Measurements from ENCODE around the gene RANBP3.

GRCh38 chr19:5978606-5979552, 939 bp upstream of the RANBP3 start:
- no peak for TF ChIP-seq POLR2A (IDR thresholded peaks at IDR 0.05; ENCODE audit: low read length)
- TF ChIP-seq GATA1 (IDR thresholded peaks at IDR 0.05; ENCODE audit: low read depth, low read length), result no peak
